ENCODE measurements around the gene HNRNPL. TPM values are rescaled to one million over a fixed set of nuclear protein-coding genes. Genes with fewer than 3 reads are reported as not detected.
A peak's percentile ranks its signal among the peaks of the same experiment; 100 is the strongest.

HNRNPL gene
- polyA plus RNA-seq, 2 of the 4 experiments (the other 2 are of a cell fraction): 380 to 487 TPM

- no peak; a peak in 2 of 5 replicates for TF ChIP-seq EP300 (IDR thresholded peaks at IDR 0.05)
- no peak for TF ChIP-seq JUNB (IDR thresholded peaks at IDR 0.05)
- TF ChIP-seq FOSL2 (IDR thresholded peaks at IDR 0.05): no peak
- peak; percentile 67 for TF ChIP-seq FOSL2 (CRISPR knock-in tag; IDR thresholded peaks at IDR 0.05)
- no peak for TF ChIP-seq SMC3 (IDR thresholded peaks at IDR 0.05)
- no peak for TF ChIP-seq CEBPB (IDR thresholded peaks at IDR 0.05)
- no peak for TF ChIP-seq CHD2 (IDR thresholded peaks at IDR 0.05; ENCODE audit: low read length, partially characterized antibody)
- TF ChIP-seq RAD21 (conservative IDR thresholded peaks at IDR 0.05 in 1 of 2, IDR thresholded peaks at IDR 0.05 in 1 of 2): no peak; a peak in 1 of 5 replicates
- TF ChIP-seq POLR2A (IDR thresholded peaks at IDR 0.05; ENCODE audit: low read length): peak; percentile 89
- TF ChIP-seq EHMT2 (IDR thresholded peaks at IDR 0.05; ENCODE audit: low read depth): no peak
- TF ChIP-seq, protein P1, sequence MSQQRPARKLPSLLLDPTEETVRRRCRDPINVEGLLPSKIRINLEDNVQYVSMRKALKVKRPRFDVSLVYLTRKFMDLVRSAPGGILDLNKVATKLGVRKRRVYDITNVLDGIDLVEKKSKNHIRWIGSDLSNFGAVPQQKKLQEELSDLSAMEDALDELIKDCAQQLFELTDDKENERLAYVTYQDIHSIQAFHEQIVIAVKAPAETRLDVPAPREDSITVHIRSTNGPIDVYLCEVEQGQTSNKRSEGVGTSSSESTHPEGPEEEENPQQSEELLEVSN (IDR thresholded peaks at IDR 0.05; ENCODE audit: borderline replicate concordance, low read depth): peak; percentile 50; the same call in 1 of the 2 replicates
- TF ChIP-seq ZC3H11A (IDR thresholded peaks at IDR 0.05): 0 out of 2 replicates have a peak, but pooled peaks have one; percentile 7
- peak; percentile 75; the same call in 1 of the 2 replicates for TF ChIP-seq TFCP2L1 (CRISPR knock-in tag; IDR thresholded peaks at IDR 0.05)
- TF ChIP-seq MAFK (IDR thresholded peaks at IDR 0.05; ENCODE audit: partially characterized antibody): no peak
- peak; percentile 62 for TF ChIP-seq PHF8 (IDR thresholded peaks at IDR 0.05; ENCODE audit: borderline replicate concordance, low read depth)
Measured at GRCh38 chr19:38852231-38853044, 2.7 kb upstream of the HNRNPL start (continued).

GRCh38 chr19:38851622-38852230 is 1.9 kb upstream of the HNRNPL start:
- ATAC-seq (peak; percentile 35 to 36), FAIRE-seq (peak; percentile 97), DNase-seq (ENCODE audit: low read depth in 1 of 2, low spot score in 1 of 2) (peak; percentile 97 to 98)
- ChIA-PET CTCF (interaction anchor here (0.6 to 4.3 kb wide), 17 partner anchors 8 to 307 kb away, joined by 3 to 25 read pairs (median 4); partner anchors contain the start of genes MRPS12 and SARS2), POLR2A (interaction anchor here (0.5 to 3.2 kb wide), 19 partner anchors 10 to 477 kb away, joined by 3 to 26 read pairs (median 5); partner anchors contain the start of genes ACTN4, ECH1, EIF3K and FAM98C)
- peak overlapping the region; percentile 64 for H3K4me3 ChIP-seq
- H3K27ac ChIP-seq: peak overlapping the region; percentile 93 to 95
- WGBS (ENCODE audit: missing lambda C conversion rate): 12% methylated on average over 33 of the region's 67 CpGs
- H3K4me1 ChIP-seq: peaks cover 32% of the 10 kb centered on the region
- H3K4me2 ChIP-seq: peak overlapping the region; percentile 70
- H3K9me3 ChIP-seq: no peaks in the 10 kb centered on the region
- TF ChIP-seq FOSB (CRISPR knock-in tag; IDR thresholded peaks at IDR 0.05): peak; percentile 32; the same call in 1 of the 2 replicates
- no peak for TF ChIP-seq RCOR1 (IDR thresholded peaks at IDR 0.05; ENCODE audit: low read depth, low read length)
- TF ChIP-seq HMGXB4 (CRISPR knock-in tag; IDR thresholded peaks at IDR 0.05; ENCODE audit: borderline replicate concordance): peak; percentile 59; the same call in 1 of the 2 replicates
- TF ChIP-seq, protein P2, sequence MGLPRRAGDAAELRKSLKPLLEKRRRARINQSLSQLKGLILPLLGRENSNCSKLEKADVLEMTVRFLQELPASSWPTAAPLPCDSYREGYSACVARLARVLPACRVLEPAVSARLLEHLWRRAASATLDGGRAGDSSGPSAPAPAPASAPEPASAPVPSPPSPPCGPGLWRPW (IDR thresholded peaks at IDR 0.05): no peak
- TF ChIP-seq HDAC2 (IDR thresholded peaks at IDR 0.05): no peak
- no peak for TF ChIP-seq CBX2 (IDR thresholded peaks at IDR 0.05; ENCODE audit: borderline replicate concordance, low read depth)
- TF ChIP-seq, protein P3, sequence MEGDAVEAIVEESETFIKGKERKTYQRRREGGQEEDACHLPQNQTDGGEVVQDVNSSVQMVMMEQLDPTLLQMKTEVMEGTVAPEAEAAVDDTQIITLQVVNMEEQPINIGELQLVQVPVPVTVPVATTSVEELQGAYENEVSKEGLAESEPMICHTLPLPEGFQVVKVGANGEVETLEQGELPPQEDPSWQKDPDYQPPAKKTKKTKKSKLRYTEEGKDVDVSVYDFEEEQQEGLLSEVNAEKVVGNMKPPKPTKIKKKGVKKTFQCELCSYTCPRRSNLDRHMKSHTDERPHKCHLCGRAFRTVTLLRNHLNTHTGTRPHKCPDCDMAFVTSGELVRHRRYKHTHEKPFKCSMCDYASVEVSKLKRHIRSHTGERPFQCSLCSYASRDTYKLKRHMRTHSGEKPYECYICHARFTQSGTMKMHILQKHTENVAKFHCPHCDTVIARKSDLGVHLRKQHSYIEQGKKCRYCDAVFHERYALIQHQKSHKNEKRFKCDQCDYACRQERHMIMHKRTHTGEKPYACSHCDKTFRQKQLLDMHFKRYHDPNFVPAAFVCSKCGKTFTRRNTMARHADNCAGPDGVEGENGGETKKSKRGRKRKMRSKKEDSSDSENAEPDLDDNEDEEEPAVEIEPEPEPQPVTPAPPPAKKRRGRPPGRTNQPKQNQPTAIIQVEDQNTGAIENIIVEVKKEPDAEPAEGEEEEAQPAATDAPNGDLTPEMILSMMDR (IDR thresholded peaks at IDR 0.05): no peak
- TF ChIP-seq EHMT2 (IDR thresholded peaks at IDR 0.05; ENCODE audit: low read depth): no peak
- TF ChIP-seq RFX5 (IDR thresholded peaks at IDR 0.05): no peak
- peak in 1 of 2 experiments; percentile 63; a peak in 2 of 5 replicates for TF ChIP-seq EP300 (IDR thresholded peaks at IDR 0.05)
- TF ChIP-seq RNF2 (IDR thresholded peaks at IDR 0.05; ENCODE audit: borderline replicate concordance, low read depth): no peak
- TF ChIP-seq KDM5A (IDR thresholded peaks at IDR 0.05): no peak
- peak; percentile 91 for TF ChIP-seq ATOH8 (CRISPR knock-in tag; IDR thresholded peaks at IDR 0.05; ENCODE audit: low read depth)
- TF ChIP-seq, protein P4, sequence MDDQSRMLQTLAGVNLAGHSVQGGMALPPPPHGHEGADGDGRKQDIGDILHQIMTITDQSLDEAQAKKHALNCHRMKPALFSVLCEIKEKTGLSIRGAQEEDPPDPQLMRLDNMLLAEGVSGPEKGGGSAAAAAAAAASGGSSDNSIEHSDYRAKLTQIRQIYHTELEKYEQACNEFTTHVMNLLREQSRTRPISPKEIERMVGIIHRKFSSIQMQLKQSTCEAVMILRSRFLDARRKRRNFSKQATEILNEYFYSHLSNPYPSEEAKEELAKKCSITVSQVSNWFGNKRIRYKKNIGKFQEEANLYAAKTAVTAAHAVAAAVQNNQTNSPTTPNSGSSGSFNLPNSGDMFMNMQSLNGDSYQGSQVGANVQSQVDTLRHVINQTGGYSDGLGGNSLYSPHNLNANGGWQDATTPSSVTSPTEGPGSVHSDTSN (IDR thresholded peaks at IDR 0.05): no peak; the same call in 1 of the 2 replicates
- TF ChIP-seq ZNF302 (CRISPR knock-in tag; IDR thresholded peaks at IDR 0.05): no peak
- no peak for TF ChIP-seq SREBF2 (IDR thresholded peaks at IDR 0.05)
- TF ChIP-seq ZC3H11A (IDR thresholded peaks at IDR 0.05): no peak
- TF ChIP-seq, protein P1 (IDR thresholded peaks at IDR 0.05; ENCODE audit: borderline replicate concordance, low read depth): peak; percentile 95
- TF ChIP-seq, protein P5, sequence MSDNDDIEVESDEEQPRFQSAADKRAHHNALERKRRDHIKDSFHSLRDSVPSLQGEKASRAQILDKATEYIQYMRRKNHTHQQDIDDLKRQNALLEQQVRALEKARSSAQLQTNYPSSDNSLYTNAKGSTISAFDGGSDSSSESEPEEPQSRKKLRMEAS (IDR thresholded peaks at IDR 0.05): peak; percentile 99

Data from A549 (cell line).